Dedifferentiated amniotic fluid mesenchymal stem cell (primary cell): Measurements from ENCODE around the gene VTN.

Source experiments
- DNase-seq: peaks from one replicate; pipeline ENCODE4 v3.0.0-alpha.2; 2016; ENCODE audit errors: extremely low spot score

The VTN gene

DNA sequence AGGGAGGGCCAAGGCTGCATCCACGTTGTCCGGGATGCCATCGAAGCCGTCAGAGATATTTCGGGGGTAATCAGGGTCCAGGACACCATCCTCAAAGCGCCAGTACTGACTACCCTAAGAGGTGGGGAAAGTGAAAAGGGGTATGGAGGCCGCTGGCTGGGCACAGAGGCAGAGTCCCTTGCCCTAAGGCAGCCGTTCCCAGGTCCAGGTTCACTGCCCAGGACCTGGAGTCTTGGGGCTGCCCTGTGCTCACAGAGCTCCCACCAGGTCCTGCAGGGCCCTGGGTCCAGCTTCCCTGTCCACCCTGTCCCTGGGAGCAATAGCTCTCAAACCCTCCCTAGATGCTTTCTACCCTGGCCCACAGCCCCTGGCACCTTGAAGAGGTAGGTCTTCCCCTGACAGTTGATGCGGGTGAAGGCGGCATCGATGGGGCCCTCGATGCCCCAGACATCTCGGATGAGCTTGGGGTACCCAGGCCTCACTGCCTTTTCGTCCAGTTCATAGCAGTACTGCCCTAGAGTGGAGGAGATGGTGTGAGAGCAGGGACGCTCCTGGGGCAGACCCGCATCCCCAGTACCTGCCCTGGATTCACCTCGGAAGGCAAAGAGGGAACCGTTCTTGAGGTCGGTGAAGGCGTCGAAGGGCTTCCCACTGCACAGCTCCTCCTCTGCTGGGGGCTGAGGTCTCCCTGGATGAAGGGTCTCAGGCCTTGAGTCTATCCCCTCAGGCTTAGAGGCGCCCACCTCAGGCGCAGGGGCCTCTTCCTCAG is 1.0 kb downstream of the VTN start:
- no peak for DNase-seq

GRCh38 chr17:28368306-28368831 is 1.7 kb downstream of the VTN start:
- no peak for DNase-seq

GRCh38 chr17:28367641-28368305 is 2.3 kb downstream of the VTN start:
- DNase-seq = no peak

DNA sequence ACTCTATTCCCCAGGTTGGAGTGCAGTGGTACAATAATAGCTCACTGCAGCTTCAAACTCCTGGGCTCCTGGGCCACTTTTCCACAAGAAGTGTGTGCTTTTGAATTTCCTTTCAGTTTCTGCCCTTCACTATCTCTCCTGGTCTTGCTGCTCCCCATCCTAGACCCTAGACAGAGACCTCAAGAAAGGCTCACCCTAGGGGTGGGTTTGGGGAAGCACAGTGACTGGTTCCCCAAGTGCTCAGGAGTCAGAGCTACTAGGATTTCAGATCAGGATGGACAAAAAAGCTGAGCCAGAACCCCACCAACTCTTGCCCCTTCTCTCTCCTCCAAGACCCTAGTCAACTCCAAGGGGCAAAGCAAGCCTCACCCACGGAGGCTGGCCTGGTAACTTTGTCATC is 3.5 kb downstream of the VTN start:
- DNase-seq = no peak

GRCh38 chr17:28365487-28365886 is 4.6 kb downstream of the VTN start:
- DNase-seq = no peak

DNA sequence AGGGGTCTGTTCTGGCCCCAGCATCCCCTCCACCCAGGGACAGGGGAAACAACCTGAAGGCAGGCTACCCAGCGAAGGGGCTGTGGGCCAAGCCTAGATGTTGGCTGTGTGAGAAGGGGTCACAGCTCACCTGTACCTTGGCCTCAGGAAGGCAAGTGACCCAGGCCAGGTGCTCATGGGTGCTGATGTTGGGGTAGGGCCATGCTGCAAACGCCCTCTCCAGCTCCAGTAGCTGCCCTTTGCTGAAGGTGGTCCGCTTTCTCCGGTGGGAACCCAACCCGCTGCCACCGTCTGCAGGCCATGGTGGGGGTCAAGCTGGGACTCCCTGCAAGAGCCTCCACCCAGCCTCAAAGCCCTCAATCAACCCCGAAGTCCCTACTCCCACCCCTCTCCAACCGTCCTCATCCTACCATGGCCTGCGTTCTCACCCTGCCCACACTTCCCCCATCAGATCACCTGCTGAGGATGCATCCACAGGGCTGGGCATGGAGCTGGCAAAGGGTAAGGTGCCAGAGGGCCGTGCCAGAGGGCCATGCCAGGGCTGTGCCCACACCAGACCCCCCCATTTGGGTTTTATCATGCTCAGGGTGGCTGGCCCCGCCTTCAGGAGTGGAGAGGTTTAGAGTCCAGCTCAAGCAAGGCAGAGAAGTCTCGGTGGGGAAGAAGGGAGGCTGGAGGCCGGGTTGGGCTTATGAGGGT is 5.3 kb downstream of the VTN start, which contains the start of gene SEBOX:
TSS of gene SEBOX (minus strand) at position 535 of the 699 bp plus-strand sequence. CDS start at position 487, 48 bp downstream.
- DNase-seq = no peak

DNA sequence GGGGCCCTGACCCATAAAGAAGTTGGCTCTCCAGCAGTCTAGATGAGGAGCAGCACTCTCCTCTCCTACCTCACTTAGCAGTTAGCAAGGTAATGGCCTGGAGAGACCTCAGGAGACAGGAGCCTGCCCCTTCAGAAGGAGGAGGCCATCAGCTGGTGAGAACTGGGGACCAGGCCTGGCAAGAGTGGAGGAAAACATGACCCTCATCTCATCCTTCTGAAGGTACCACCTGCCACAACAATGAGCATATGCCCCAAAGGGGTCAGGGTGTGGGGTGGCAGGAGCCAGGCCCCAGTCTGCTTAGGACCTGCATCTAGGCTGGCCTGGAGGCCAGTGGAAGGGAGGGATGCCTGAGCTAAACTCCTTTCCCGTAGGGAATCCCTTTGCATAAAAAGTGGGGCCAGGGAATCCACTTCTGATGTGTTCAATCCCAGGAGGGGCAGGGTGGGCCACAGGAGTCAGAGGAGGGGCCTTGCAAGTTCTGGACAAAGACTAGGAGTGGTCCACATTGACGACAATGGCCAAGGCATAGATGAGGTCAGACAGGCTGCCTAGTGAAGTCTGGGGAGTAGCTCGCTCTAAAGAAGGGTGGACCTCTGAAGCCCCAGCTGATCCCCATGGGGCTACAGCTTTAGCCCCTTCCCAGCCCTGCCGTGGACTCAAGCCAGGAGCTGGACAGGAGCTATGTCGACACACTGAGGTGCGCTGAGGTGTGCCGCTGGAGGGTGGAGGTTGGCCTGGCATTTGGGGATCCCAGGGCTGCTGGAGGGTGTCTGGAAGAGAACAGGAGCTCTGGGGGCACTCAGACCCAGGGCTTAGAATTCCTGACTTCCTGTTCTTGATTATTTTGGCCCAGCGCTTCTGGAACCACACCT is 6.1 kb downstream of the VTN start:
- no peak for DNase-seq

DNA sequence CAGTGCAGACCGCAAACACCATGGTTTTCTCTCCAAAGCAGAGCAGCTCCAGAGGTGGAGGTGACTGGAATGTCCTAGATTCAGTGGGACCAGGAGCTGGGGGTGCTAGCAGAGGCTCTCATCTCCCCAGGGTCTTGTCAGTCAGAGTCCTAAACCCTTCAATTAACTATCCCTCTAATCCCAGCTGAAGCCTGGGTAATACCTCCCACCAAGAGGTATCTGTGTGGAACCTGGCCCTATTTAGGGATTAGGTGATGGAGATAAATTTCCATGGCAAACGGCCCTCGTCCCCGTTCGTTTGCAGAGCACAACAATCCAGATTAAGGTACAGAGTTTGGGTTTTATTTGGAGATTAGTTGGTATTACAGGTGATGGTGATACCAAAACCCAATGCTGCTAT is 6.9 kb downstream of the VTN start:
- DNase-seq = no peak

GRCh38 chr17:28357901-28358197 is 12.3 kb downstream of the VTN start:
- DNase-seq = no peak

DNA sequence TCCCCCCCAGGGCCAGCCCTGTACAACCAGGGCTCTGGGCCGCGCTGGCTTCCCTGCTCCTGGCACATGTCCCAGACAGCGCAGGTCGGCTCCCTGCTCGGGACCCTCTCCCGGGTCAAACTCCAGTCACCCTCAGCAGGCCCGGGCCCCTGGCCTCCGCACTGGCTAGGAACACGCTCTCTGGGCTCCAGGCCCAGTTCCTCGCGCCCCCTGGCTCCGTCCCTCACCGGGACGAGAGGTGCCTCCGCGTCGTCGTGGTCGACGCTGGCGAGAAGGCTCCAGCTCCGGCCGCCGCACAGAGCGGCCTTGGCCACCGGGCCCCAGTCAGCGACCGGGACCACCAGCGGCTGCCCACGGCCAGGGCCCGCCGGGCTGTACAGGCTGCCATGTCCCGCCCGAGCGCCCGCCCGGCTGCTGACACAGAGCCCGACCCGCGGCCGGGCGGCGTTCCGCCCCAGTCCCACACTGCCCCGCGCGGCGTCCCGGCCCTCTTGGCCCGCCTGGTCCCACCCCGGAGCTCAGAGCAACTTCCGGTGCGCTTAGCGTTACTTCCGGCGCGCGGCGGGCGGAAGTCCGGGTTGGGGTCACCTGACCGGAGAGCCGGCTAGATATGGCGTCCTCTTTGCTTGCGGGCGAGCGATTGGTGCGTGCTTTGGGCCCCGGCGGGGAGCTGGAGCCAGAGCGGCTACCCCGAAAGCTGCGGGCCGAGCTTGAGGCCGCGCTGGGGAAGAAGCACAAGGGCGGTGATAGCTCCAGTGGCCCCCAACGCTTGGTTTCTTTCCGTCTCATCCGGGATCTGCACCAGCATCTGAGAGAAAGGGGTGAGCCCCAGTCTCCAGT is 12.8 kb downstream of the VTN start, which contains the start of gene POLDIP2:
TSS of gene POLDIP2 (minus strand) at position 467 of the 840 bp plus-strand sequence. CDS start at position 388, 79 bp downstream.
- DNase-seq = peak; percentile 96

GRCh38 chr17:28350271-28350670 is 19.8 kb downstream of the VTN start:
- DNase-seq = no peak

GRCh38 chr17:28348979-28349378 is 21.1 kb downstream of the VTN start:
- no peak for DNase-seq

GRCh38 chr17:28347261-28347891 is 22.7 kb downstream of the VTN start:
- DNase-seq = peak; percentile 92

DNA sequence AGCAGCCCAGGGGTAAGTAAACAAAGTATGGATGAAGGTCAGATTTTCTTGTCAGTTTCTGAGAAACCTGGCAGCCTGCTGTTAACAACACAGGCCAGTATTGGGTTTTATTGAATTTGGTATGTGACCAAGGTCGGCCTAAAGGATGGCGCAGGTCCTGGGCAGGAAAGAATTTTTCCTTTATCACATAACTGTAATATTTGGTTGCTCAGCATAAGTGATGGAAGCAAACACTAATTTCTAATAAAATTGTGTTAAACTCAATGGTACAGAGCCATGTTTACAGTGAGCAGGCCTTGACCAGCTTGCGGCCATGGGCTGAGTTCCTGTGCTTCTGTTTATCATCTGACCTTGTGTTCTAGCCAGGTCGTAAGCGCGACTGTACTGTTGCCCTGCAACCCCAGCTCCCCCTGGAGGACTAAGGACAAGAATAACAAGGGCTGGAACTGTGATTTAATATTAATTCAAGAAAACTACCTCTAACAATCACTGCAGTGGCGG is 23.3 kb downstream of the VTN start:
- DNase-seq = no peak

- DNase-seq = no peak
Measured at GRCh38 chr17:28346199-28346580, 23.9 kb downstream of the VTN start.

DNA sequence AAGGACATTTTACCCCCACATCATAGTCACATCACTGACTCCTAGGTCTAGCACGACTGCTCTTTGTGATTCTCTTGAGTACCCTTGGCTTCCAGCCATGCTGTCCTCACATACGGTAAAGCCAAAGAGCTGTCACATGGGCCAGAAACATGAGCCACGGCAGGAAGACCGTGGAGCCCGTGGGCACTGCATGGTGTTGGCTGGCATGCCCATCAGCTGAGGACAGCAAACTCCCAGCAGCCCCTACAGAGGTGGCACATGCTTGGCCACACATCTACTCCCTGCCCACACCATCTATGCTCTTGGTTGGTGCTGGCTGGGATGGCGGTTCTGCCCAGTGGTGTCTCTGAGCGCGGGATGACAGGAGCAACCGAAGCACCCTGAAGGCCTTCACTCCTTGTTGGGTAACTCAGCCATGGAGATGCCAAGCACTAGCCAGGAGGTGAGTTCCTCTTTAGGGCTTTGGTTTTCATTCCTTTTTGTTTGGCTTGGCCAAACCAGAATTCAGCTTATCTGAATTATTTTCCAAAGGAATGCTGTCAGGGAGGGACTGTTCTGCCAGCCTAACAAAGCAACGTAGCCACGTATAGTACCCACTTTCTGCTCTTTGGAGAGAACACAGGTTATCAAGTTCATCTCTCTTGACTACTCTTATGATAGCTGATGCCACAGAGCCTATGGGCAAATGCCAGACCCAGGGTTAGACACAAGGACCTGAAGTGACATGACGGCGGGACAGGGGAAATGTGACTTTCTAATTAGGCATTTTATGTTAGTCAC is 24.5 kb downstream of the VTN start:
- DNase-seq = no peak

- no peak for DNase-seq
Measured at GRCh38 chr17:28344435-28344901, 25.6 kb downstream of the VTN start.

DNA sequence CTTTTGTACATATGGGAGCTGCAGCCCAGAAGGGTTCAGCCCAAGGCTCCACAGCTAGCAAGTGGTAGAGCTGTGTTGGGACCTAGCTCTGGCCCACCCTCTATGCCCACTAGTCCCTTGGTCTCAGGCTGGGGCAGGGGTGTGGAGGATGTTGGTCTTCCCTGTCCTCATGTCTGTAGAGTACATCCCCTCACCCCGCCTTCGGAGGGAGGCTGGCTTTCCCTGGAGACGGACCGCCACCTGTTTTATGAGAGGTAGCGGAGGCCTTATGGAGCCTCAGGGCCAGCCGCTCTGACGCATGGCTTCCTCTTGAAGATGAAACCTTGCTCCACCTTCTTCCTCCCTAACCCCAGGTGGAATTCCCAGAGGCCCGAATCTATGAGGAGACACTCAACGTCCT is 26.1 kb downstream of the VTN start:
- DNase-seq = no peak

- no peak for DNase-seq
Measured at GRCh38 chr17:28343491-28343932, 26.6 kb downstream of the VTN start.
